HepG2 (cell line): ENCODE data around the gene TBC1D10B. TPM values are rescaled to one million over a fixed set of nuclear protein-coding genes. Genes with fewer than 3 reads are reported as not detected.

ENCODE experiments used
- ARID2 ChIP-seq: sonication (generic); formaldehyde crosslinking; IDR thresholded peaks from 2 replicates; pipeline ENCODE4 v1.8.1; 2022; ENCODE audit warnings: mild to moderate bottlenecking, missing genetic modification reagents, borderline replicate concordance
- GTF3A ChIP-seq: sonication (generic); formaldehyde crosslinking; conservative IDR thresholded peaks from 2 replicates; pipeline ENCODE4 v1.4.0; 2020; ENCODE audit warnings: mild to moderate bottlenecking, missing genetic modification reagents
- MATR3 ChIP-seq: sonication (generic); formaldehyde crosslinking; IDR thresholded peaks from 2 replicates; pipeline ENCODE4 v1.4.0; 2020; ENCODE audit warnings: missing genetic modification reagents
- SMAD1 ChIP-seq: sonication (generic); formaldehyde crosslinking; IDR thresholded peaks from 2 replicates; pipeline ENCODE4 v1.4.0; 2020; ENCODE audit warnings: missing genetic modification reagents, low read depth, mild to moderate bottlenecking, borderline replicate concordance
- SNAPC4 ChIP-seq: sonication (generic); formaldehyde crosslinking; IDR thresholded peaks from 2 replicates; pipeline ENCODE4 v1.4.0; 2020; ENCODE audit warnings: mild to moderate bottlenecking, missing genetic modification reagents
- SP140L ChIP-seq: sonication (generic); formaldehyde crosslinking; IDR thresholded peaks from 2 replicates; pipeline ENCODE4 v1.4.0; 2020; ENCODE audit warnings: missing genetic modification reagents, borderline replicate concordance
- ZBTB7A ChIP-seq: sonication (generic); formaldehyde crosslinking; IDR thresholded peaks from 2 replicates; pipeline ENCODE4 v1.8.0; 2022; ENCODE audit warnings: mild to moderate bottlenecking, missing genetic modification reagents
- ZBTB7B ChIP-seq: sonication (generic); formaldehyde crosslinking; IDR thresholded peaks from 2 replicates; pipeline ENCODE4 v1.4.0; 2020; ENCODE audit warnings: missing genetic modification reagents
- ZIK1 ChIP-seq: sonication (generic); formaldehyde crosslinking; IDR thresholded peaks from 2 replicates; pipeline ENCODE4 v1.5.0; 2020; ENCODE audit warnings: mild to moderate bottlenecking, low read depth, missing genetic modification reagents, borderline replicate concordance
- ZNF121 ChIP-seq: sonication (generic); formaldehyde crosslinking; IDR thresholded peaks from 2 replicates; pipeline ENCODE4 v1.5.0; 2020; ENCODE audit warnings: mild to moderate bottlenecking, missing genetic modification reagents
- ZNF552 ChIP-seq: sonication (generic); formaldehyde crosslinking; IDR thresholded peaks from 2 replicates; pipeline ENCODE4 v1.9.0; 2022; ENCODE audit warnings: missing genetic modification reagents, mild to moderate bottlenecking, borderline replicate concordance
- polyA plus RNA-seq, 8 experiments: library from polyadenylated mRNA; depleted of rRNA in 3 of 8; stranded (reverse) in 7 of 8; unstranded in 1 of 8; fragments of >200 nt; fragmentation: Illumina TruSeq in 4 of 8; extraction: Trizol in 4 of 8; gene quantifications; 2 replicates each; pipeline versions ENCODE4 v1.2.1 to v1.2.3, GENCODE V29; 2011 to 2016; ENCODE audit warnings: low read depth in 4 of 8, missing spikeins in 1 of 8, mixed read lengths in 1 of 8; ENCODE audit not compliant: insufficient read depth in 1 of 8
- total RNA-seq, 5 experiments: library from RNA; depleted of rRNA; stranded (reverse); fragments of >200 nt; fragmentation: Illumina TruSeq; extraction: Trizol; gene quantifications; 2 replicates each; pipeline ENCODE4 v1.2.3, GENCODE V29; 2016; ENCODE audit warnings: low read depth in 1 of 5
- TF ChIP-seq, protein P1 (sequence below): IDR thresholded peaks from 2 replicates; pipeline ENCODE4 v1.6.1; 2016; ENCODE audit warnings: low read depth, missing genetic modification reagents, missing compliant biosample characterization
- TF ChIP-seq, protein P2 (sequence below): IDR thresholded peaks from 2 replicates; pipeline ENCODE4 v1.6.1; 2012; ENCODE audit warnings: low read depth, low read length, improper control_type of control experiment
- TF ChIP-seq, protein P3 (sequence below): sonication (generic); formaldehyde crosslinking; IDR thresholded peaks from 2 replicates; pipeline ENCODE4 v1.8.0; 2022; ENCODE audit warnings: missing genetic modification reagents, mild to moderate bottlenecking, moderate library complexity, borderline replicate concordance

TBC1D10B gene
- total and polyA plus RNA-seq, 2 of the 13 experiments (the other 11 are each of a cell fraction or from before 2014, with no cell fraction given), result 15.7 to 24.8 TPM

GRCh38 chr16:30370456-30371247, at the start of gene TBC1D10B (continued):
- TF ChIP-seq SNAPC4, result no peak
- TF ChIP-seq SMAD1 (CRISPR knock-in tag), result no peak
- no peak for TF ChIP-seq GTF3A (CRISPR knock-in tag)
- TF ChIP-seq ZBTB7B (CRISPR knock-in tag), result no peak
- TF ChIP-seq MATR3 (CRISPR knock-in tag), result no peak
- TF ChIP-seq, protein P1, sequence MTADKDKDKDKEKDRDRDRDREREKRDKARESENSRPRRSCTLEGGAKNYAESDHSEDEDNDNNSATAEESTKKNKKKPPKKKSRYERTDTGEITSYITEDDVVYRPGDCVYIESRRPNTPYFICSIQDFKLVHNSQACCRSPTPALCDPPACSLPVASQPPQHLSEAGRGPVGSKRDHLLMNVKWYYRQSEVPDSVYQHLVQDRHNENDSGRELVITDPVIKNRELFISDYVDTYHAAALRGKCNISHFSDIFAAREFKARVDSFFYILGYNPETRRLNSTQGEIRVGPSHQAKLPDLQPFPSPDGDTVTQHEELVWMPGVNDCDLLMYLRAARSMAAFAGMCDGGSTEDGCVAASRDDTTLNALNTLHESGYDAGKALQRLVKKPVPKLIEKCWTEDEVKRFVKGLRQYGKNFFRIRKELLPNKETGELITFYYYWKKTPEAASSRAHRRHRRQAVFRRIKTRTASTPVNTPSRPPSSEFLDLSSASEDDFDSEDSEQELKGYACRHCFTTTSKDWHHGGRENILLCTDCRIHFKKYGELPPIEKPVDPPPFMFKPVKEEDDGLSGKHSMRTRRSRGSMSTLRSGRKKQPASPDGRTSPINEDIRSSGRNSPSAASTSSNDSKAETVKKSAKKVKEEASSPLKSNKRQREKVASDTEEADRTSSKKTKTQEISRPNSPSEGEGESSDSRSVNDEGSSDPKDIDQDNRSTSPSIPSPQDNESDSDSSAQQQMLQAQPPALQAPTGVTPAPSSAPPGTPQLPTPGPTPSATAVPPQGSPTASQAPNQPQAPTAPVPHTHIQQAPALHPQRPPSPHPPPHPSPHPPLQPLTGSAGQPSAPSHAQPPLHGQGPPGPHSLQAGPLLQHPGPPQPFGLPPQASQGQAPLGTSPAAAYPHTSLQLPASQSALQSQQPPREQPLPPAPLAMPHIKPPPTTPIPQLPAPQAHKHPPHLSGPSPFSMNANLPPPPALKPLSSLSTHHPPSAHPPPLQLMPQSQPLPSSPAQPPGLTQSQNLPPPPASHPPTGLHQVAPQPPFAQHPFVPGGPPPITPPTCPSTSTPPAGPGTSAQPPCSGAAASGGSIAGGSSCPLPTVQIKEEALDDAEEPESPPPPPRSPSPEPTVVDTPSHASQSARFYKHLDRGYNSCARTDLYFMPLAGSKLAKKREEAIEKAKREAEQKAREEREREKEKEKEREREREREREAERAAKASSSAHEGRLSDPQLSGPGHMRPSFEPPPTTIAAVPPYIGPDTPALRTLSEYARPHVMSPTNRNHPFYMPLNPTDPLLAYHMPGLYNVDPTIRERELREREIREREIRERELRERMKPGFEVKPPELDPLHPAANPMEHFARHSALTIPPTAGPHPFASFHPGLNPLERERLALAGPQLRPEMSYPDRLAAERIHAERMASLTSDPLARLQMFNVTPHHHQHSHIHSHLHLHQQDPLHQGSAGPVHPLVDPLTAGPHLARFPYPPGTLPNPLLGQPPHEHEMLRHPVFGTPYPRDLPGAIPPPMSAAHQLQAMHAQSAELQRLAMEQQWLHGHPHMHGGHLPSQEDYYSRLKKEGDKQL (CRISPR knock-in tag), result no peak
- no peak for TF ChIP-seq ARID2 (CRISPR knock-in tag)
- no peak for TF ChIP-seq ZIK1
- 0 out of 2 replicates have a peak, but pooled peaks have one; percentile 15 for TF ChIP-seq SP140L (CRISPR knock-in tag)
- TF ChIP-seq ZBTB7A, result no peak
- no peak for TF ChIP-seq ZNF552
- TF ChIP-seq, protein P2, sequence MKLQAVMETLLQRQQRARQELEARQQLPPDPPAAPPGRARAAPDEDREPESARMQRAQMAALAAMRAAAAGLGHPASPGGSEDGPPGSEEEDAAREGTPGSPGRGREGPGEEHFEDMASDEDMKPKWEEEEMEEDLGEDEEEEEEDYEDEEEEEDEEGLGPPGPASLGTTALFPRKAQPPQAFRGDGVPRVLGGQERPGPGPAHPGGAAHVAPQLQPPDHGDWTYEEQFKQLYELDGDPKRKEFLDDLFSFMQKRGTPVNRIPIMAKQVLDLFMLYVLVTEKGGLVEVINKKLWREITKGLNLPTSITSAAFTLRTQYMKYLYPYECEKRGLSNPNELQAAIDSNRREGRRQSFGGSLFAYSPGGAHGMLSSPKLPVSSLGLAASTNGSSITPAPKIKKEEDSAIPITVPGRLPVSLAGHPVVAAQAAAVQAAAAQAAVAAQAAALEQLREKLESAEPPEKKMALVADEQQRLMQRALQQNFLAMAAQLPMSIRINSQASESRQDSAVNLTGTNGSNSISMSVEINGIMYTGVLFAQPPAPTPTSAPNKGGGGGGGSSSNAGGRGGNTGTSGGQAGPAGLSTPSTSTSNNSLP, result peak; percentile 76
- no peak for TF ChIP-seq ZNF121
- TF ChIP-seq, protein P3, sequence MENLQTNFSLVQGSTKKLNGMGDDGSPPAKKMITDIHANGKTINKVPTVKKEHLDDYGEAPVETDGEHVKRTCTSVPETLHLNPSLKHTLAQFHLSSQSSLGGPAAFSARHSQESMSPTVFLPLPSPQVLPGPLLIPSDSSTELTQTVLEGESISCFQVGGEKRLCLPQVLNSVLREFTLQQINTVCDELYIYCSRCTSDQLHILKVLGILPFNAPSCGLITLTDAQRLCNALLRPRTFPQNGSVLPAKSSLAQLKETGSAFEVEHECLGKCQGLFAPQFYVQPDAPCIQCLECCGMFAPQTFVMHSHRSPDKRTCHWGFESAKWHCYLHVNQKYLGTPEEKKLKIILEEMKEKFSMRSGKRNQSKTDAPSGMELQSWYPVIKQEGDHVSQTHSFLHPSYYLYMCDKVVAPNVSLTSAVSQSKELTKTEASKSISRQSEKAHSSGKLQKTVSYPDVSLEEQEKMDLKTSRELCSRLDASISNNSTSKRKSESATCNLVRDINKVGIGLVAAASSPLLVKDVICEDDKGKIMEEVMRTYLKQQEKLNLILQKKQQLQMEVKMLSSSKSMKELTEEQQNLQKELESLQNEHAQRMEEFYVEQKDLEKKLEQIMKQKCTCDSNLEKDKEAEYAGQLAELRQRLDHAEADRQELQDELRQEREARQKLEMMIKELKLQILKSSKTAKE (CRISPR knock-in tag), result no peak
